Neural progenitor cell (in vitro differentiated cells): ENCODE data around the gene RRBP1.

Experiments
- EZH2phosphoT487 ChIP-seq: fragments of 200-600 bp; sonication (generic); IDR thresholded peaks from 2 replicates; pipeline ENCODE4 v1.6.1; 2017; ENCODE audit warnings: antibody characterized with exemption
- TF ChIP-seq, protein P1 (sequence below): fragments of 200-600 bp; sonication (generic); IDR thresholded peaks from 2 replicates; pipeline ENCODE4 v1.5.1; 2017; ENCODE audit warnings: antibody characterized with exemption, mild to moderate bottlenecking

DNA sequence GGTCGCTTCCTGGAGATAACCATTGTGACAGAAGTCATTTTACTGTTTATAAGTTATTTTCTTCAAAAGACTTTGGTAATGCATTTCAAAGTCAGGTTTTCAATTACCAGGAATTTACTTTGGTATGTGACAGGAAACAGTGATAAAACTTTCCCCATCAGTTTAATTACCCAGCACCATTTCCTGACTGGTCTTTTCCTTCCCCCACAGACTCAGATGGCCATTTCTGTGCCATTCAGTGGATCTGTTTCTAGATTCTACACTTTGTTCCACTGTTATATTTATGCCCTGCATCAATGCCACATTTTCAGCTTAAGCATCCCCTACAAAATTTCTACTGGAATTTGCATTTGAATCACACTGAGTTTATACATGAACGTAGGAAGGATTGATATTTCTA, 16.3 kb downstream of the RRBP1 start:
- TF ChIP-seq, protein P1, sequence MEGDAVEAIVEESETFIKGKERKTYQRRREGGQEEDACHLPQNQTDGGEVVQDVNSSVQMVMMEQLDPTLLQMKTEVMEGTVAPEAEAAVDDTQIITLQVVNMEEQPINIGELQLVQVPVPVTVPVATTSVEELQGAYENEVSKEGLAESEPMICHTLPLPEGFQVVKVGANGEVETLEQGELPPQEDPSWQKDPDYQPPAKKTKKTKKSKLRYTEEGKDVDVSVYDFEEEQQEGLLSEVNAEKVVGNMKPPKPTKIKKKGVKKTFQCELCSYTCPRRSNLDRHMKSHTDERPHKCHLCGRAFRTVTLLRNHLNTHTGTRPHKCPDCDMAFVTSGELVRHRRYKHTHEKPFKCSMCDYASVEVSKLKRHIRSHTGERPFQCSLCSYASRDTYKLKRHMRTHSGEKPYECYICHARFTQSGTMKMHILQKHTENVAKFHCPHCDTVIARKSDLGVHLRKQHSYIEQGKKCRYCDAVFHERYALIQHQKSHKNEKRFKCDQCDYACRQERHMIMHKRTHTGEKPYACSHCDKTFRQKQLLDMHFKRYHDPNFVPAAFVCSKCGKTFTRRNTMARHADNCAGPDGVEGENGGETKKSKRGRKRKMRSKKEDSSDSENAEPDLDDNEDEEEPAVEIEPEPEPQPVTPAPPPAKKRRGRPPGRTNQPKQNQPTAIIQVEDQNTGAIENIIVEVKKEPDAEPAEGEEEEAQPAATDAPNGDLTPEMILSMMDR: no peak
- no peak for TF ChIP-seq EZH2phosphoT487
